HL-60/S4 (cell line): Measurements from ENCODE around the gene KRTAP9-2.
"Not testable (repeated sequence)": the region's sequence is repeated elsewhere in the genome, so short reads cannot be mapped to it uniquely, and the experiment has no call there.

Source experiments
- in situ Hi-C: fragments of 300-500 bp; cut with MboI; formaldehyde crosslinking; loops from 2 replicates; pipeline ENCODE4 v1.14.3; 2022; ENCODE audit warnings: low sequenced_read_pairs

KRTAP9-2 gene, protein sequence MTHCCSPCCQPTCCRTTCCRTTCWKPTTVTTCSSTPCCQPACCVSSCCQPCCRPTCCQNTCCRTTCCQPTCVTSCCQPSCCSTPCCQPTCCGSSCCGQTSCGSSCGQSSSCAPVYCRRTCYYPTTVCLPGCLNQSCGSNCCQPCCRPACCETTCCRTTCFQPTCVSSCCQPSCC

GRCh38 chr17:41226598-41227095 is at the start of gene KRTAP9-2:
Gene KRTAP9-2, plus strand, starts transcription at chr17:41226648. Its CDS starts 7 bp downstream, at chr17:41226655.
- in situ Hi-C loops, result not testable (repeated sequence)

DNA sequence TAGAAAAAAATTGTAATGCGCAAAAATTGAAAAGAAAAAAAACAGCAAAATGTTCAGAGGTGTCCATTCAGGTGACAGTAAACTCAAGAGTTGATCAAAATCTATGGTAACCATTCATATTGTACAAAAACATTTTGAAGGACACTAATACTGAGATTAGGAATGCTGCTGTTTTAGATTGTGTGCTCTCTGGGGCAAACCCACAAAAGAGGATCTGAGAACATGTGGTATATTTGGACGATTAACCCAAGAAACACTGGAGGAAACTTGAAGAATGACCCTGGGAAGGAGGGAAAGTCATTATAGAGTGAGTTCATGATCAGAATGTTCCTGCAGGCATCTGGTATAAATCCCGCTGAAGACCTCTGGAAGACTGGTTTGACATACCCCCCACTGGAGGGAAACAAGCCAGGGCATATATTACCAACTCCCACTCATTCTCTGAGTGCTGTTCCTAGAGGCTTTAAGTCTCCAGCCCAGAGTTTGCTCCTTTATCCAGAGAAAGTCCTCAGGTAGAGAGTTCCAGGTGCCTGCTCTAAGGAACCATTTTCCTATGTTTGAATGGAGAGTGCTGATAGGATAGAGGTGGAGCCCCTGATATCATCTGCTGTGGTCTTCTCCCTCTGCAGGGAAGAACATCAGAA is 49.6 kb upstream of the KRTAP9-2 start:
- in situ Hi-C loops, result no loop called here

- in situ Hi-C loops, result no loop called here
These were observed 48.6 kb upstream of the KRTAP9-2 start, which contains the start of gene KRTAP4-2 for GRCh38 chr17:41177727-41178271. Gene KRTAP4-2, minus strand, starts transcription at chr17:41178221. Its CDS starts 57 bp downstream, at chr17:41178164.

DNA sequence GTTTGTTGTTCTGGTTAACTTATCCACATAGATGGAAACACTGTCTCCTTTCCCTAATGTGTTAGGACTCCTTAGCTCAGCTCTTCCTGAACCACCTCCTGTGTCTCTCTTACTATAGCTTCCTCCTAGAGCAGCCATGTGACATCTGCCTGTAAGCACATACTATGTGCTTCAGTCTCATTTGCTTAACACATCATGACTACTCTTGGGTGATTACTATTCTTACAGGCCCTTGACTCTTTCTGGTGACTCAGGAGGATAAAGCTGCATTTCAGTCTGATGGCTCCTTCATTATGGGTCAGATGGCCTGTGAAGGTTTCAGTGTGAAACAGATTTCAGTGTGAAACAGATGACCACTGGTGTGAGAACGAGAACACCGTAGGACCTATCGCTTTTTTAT is 48.1 kb upstream of the KRTAP9-2 start:
- in situ Hi-C loops, result no loop called here

DNA sequence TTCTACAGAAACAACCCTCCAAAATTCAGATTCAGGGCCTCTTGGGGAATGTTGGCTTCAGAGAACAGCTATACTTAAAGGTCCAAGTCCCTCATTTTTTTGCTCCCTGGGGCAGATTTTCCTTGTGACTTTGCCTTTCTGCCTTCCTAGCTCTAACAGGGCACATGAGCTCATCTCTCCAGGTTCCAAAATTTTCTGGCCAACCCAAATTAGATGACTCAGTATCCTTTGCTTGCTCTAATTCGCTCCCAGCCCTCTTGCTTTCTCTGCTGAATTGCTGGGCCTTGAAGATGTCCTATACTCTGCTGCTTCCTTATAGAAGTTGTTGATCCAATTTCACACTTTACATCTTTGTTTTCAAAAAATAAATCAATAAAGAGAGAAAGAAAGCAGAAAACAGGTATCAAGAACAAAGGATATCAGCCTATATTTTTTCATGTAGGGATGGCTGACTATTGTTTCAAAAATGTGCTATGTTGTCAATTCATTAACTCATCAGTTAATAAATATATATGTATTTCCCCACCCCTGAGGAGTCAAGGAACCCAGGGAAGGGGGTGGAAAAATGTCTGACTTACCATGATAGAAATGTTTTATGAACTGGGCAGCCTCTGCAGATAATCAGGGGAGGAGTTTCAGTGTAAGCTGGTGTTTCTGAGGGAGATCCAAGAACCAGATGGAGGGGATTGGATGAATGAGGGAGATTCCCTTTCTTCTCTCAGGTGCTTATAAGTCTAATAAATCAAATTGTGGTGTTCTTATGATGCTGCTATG is 47.4 kb upstream of the KRTAP9-2 start:
- in situ Hi-C loops, result no loop called here

DNA sequence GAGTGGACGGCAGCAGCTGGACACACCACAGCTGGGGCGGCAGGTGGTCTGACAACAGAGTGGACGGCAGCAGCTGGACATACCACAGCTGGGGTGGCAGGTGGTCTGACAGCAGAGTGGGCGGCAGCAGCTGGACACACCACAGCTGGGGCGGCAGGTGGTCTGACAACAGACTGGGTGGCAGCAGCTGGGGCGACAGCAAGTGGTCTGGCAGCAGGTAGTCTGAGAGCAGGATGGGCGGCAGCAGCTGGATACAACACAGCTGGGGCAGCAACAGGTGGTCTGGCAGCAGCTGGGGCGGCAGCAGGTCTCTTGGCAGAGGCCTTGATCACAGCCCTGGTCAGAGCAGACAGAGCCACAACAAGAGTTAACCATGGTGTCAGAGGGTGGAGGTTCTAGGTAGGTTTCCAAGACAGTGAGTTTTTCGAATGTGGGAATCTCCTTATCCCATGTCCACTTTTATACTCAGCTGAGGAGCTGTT is 41.9 kb upstream of the KRTAP9-2 start, which contains the start of gene KRTAP4-1:
KRTAP4-1 (minus strand) TSS at position 432 of the 482 bp plus-strand sequence; CDS start at position 375, 57 bp downstream.
- in situ Hi-C loops, result no loop called here

GRCh38 chr17:41185001-41185400 is 41.4 kb upstream of the KRTAP9-2 start:
- in situ Hi-C loops, result no loop called here

DNA sequence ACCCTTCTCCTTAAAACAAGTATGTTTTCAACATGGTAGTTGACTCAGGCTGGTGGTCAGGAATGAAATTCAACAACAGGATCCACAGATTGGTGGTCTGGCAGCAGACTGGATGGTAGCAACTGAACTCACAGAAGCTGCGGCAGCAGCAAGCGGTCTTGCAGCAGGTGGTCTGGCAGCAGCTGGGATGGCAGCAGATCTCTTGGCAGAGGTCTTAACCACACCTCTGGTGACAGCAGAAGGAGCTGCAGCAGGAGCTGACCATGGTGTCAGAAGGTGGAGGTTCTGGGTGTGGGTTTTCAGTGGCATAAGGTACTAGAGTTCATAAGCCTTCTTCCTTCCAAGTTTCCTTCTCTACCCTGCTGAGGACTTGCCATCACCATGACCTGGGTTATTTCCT is 39.6 kb upstream of the KRTAP9-2 start:
- in situ Hi-C loops, result no loop called here

DNA sequence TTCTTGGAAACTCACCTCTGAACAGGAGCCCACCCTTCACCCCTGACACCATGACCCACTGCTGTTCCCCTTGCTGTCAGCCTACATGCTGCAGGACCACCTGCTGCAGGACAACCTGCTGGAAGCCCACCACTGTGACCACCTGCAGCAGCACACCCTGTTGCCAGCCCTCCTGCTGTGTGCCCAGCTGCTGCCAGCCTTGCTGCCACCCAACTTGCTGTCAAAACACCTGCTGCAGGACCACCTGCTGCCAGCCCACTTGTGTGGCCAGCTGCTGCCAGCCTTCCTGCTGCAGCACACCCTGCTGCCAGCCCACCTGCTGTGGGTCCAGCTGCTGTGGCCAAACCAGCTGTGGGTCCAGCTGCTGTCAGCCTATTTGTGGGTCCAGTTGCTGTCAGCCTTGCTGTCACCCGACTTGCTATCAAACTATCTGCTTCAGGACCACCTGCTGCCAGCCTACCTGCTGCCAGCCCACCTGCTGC is 36.6 kb upstream of the KRTAP9-2 start, which contains the start of gene KRTAP9-1:
KRTAP9-1 (plus strand) TSS at position 51 of the 482 bp plus-strand sequence; CDS start at position 51, 0 bp downstream.
- in situ Hi-C loops, result not testable (repeated sequence)

GRCh38 chr17:41190328-41190727 is 36.1 kb upstream of the KRTAP9-2 start:
- in situ Hi-C loops, result no loop called here

DNA sequence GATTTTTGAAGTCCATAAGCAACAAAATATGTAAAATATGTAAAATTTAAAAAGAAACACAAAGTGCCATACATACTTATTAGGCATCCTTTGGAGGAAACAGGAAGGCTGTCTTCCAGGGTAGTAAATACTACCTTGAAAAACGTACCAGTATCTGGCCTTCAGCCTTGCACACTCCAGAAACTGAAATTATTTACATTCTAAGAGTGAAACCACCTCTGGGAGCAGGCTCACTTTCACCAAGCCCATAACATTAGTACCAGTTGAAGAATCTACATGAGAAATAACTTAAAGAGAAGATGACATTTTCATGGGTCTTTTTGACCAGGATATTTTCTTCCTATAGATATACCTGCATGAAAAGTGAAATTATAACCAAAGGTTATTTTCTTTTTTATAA is 30.4 kb upstream of the KRTAP9-2 start:
- in situ Hi-C loops, result no loop called here

DNA sequence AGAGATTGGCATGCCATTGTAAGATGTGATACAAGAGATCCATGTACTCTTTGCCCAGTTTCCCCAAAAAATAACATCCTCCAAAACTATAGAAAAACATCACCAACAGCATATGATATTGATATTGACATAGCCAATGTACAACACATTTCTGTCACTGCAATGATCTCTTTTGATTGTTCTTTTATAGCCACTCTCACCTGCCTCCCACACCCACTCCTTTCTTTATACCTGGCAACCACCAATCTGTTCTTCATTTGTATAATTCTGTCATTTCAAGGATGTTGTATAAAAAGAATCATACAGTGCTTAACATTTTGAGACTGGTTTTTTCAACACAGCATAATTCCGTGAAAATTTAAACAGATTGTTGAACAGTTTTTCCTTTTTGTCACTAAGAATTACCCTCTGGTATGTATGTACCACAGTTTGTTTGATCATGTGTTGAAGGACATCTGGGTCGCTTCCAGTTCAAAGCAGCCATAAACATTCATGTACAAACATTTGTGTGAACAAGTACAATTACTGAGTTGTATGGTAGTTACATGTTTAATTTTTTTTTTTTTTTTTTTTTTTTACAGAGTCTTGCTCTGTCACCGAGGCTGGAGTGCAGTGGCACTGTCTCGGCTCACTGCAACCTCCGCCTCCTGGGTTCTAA is 26.9 kb upstream of the KRTAP9-2 start:
- in situ Hi-C loops, result no loop called here

GRCh38 chr17:41211845-41212466 is 14.5 kb upstream of the KRTAP9-2 start:
- in situ Hi-C loops, result no loop called here

- in situ Hi-C loops, result no loop called here
These were observed 13.8 kb upstream of the KRTAP9-2 start for GRCh38 chr17:41212524-41213169.

DNA sequence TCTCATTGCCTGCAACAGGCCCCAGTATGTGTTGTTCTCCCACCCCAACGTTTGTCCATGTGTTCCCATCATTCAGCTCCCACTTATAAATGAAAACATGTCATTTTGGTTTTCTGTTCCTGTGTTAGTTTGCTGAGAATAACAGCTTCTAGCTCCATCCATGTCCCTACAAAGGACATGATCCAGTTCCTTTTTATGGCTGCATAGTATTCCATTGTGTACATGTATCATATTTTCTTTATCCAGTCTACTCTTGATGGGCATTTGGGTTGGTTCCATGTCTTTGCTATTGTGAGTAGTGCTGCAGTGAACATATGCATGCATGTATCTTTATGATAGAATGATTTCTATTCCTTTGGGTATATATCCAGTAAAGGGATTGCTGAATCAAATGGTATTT is 10.8 kb upstream of the KRTAP9-2 start:
- in situ Hi-C loops, result no loop called here

GRCh38 chr17:41223821-41224220 is 2.6 kb upstream of the KRTAP9-2 start:
- in situ Hi-C loops, result no loop called here

DNA sequence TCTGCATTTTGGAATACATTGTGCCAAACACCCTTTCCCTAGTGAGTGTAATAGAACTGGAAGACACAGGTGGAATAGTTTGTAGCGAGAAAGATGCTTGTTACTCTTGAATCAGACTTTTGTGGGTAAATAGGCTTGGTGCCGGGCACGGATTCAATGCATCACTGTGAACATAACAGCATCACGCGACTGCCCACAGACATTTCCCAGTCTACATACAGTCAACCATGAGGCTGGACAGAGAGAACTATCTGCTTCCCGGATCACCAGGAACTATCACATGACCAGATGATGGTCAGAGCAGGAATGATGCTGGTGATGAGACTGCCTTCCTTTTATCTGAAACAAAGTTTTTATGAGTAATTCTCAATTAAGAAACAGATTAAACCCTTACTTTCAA is 397 bp upstream of the KRTAP9-2 start:
- in situ Hi-C loops, result no loop called here

- in situ Hi-C loops, result no loop called here
These were observed 3.6 kb downstream of the KRTAP9-2 start for GRCh38 chr17:41230094-41230493.

DNA sequence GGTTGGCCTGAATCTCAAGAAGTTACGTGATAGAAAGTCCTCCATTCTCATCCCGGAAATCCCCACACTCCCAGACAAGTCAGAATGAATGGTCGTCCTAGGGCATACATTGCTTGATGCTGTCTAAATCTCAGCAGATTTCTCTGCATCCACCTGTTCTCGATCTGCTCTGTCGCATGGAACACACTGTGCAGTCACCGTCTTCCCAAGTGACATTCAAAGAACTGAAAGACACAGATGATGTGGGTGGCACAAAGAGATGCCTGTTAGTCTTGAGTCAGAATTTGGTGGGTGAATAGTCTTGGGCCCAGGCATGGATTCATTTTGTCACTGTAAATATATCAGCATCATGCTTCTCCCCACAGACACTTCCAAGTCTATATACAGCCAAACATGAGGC is 5.3 kb downstream of the KRTAP9-2 start:
- in situ Hi-C loops, result no loop called here
